Thyroid gland (tissue), 4 donors: ENCODE results near the gene MAPK1. TPM values are rescaled to one million over a fixed set of nuclear protein-coding genes. Genes with fewer than 3 reads are reported as not detected.
A peak's percentile ranks its signal among the peaks of the same experiment; 100 is the strongest.

Experiments used
- DNase-seq, 2 donors: peaks; one replicate each; pipeline ENCODE4 v3.0.0-alpha.2; 2019
- H3K27ac ChIP-seq, 3 donors: fragments of 200-600 bp; sonication (generic); 1 replicate in 2 of 3; 2 replicates in 1 of 3; pipeline ENCODE4 v1.5.1; 2016 to 2019; ENCODE audit warnings: mild to moderate bottlenecking in 1 of 3, moderate library complexity in 1 of 3
- H3K27me3 ChIP-seq: fragments of 200-600 bp; sonication (generic); one replicate; pipeline ENCODE4 v1.5.1; 2019
- H3K36me3 ChIP-seq, 2 donors: fragments of 200-600 bp; sonication (generic); one replicate each; pipeline ENCODE4 v1.5.1; 2016 to 2019
- H3K4me1 ChIP-seq, 2 donors: fragments of 200-600 bp; sonication (generic); one replicate each; pipeline ENCODE4 v1.5.1; 2017 to 2019
- H3K4me3 ChIP-seq, 3 donors: fragments of 200-600 bp; sonication (generic); replicated peaks in 1 of 3; 1 replicate in 2 of 3; 2 replicates in 1 of 3; pipeline ENCODE4 v1.5.1; 2016; ENCODE audit warnings: mild to moderate bottlenecking in 1 of 3
- H3K9me3 ChIP-seq: fragments of 200-600 bp; sonication (generic); one replicate; pipeline ENCODE4 v1.5.1; 2017
- POLR2A ChIP-seq, 2 donors: fragments of 450-650 bp; IDR thresholded peaks; one replicate each; pipeline ENCODE4 v1.6.1; 2017; ENCODE audit warnings: antibody characterized with exemption in 2 of 2, mild to moderate bottlenecking in 2 of 2, moderate library complexity in 1 of 2
- WGBS, 2 donors: methylation state at CpG; one replicate each; pipeline ENCODE4 v1.1.5; 2017; 5-methylcytosine and 5-hydroxymethylcytosine counted together
- intact Hi-C: fragments of 100-400 bp; cut with DNase I; formaldehyde crosslinking; loops from one replicate; pipeline ENCODE4 v1.15.1; 2023
- total RNA-seq, 4 donors: library from RNA; depleted of rRNA; stranded (reverse); fragments of >200 nt; gene quantifications; one replicate each; pipeline ENCODE4 v1.2.3, GENCODE V29; 2016
- TF ChIP-seq, protein P1 (sequence below), 6 experiments: fragments of 200-600 bp in 3 of 6; fragments of 450-650 bp in 3 of 6; sonication (generic) in 3 of 6; IDR thresholded peaks; one replicate each; pipeline ENCODE4 v1.5.1; 2016 to 2019; ENCODE audit warnings: antibody characterized with exemption in 6 of 6, mild to moderate bottlenecking in 2 of 6, inconsistent platforms in 1 of 6, moderate library complexity in 1 of 6

MAPK1 gene
- total RNA-seq, 4 donors from 2014 or later = 83.1 to 145 (median 97.9) TPM

DNA sequence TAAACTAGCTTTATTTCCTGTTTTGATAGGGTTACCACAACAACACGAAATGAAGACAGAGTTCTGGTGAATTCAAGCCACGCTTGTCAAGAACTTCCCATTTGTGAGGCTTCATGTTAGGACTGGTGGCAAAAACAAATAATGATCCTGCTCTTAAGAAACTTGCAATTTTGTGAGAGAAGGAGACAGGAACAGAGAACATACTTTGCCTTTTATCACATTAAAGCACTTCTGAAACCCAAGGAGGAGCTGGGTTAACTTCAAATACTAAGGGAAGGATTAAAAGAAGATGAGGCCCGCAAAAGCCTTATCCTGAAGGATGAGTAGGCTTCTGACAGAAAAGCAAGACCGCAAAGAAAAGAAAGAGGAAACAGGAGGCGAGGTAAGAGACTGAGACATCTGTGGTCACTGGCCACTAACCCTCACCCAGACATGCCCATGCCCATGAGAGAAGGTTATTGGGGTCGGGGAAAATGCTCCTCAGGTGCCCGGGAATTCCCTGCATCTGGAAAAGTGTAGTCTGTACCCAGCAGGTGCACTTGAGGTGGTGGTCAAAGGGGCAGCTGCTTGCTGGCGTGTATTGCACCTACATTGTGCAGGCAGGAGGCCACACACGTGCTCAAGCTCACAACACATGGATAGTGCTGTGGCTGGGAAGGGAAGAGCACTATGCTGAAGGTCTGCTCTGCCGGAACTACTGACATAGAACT lies 50.5 kb downstream of the MAPK1 start:
- Histone ChIP-seq H3K36me3 (no peaks in the 10 kb centered on the region), H3K4me3 (no peak overlapping the region), H3K4me1 (peaks cover 18 to 40% of the 10 kb centered on the region in 2 donors), H3K9me3 (no peaks in the 10 kb centered on the region), H3K27me3 (no peaks in the 10 kb centered on the region), H3K27ac (peak overlapping the region; percentile 4 to 61 (median 20))
- 58 to 61% methylated on average over 10 of the region's 10 CpGs for WGBS, 2 donors
- DNase-seq = peak in 1 of 2 donors; percentile 16
- intact Hi-C loops = no loop called here
- no peak for TF ChIP-seq POLR2A (IDR thresholded peaks at IDR 0.05)
- TF ChIP-seq, protein P1, sequence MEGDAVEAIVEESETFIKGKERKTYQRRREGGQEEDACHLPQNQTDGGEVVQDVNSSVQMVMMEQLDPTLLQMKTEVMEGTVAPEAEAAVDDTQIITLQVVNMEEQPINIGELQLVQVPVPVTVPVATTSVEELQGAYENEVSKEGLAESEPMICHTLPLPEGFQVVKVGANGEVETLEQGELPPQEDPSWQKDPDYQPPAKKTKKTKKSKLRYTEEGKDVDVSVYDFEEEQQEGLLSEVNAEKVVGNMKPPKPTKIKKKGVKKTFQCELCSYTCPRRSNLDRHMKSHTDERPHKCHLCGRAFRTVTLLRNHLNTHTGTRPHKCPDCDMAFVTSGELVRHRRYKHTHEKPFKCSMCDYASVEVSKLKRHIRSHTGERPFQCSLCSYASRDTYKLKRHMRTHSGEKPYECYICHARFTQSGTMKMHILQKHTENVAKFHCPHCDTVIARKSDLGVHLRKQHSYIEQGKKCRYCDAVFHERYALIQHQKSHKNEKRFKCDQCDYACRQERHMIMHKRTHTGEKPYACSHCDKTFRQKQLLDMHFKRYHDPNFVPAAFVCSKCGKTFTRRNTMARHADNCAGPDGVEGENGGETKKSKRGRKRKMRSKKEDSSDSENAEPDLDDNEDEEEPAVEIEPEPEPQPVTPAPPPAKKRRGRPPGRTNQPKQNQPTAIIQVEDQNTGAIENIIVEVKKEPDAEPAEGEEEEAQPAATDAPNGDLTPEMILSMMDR (IDR thresholded peaks at IDR 0.05) = no peak

DNA sequence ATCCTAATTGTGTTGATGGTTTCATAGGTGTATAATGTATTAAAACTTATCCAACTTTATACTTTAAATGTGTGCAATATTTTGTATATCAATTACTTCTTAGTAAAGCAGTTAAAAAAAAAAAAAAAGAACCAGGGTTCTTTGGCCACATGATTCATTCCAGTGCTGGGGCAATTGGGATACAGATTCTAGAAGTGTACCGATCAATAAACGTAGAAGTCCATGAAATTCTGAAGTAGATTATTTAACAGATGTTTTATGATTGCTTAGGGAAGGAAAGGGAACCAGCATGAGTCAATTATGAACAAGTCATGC lies 51.0 kb downstream of the MAPK1 start:
- no peaks in the 10 kb centered on the region for H3K9me3 ChIP-seq
- intact Hi-C loops = no loop called here
- peaks cover 18 to 38% of the 10 kb centered on the region in 2 donors for H3K4me1 ChIP-seq
- TF ChIP-seq POLR2A (IDR thresholded peaks at IDR 0.05) = no peak
- TF ChIP-seq, protein P1 (IDR thresholded peaks at IDR 0.05) = no peak
- H3K36me3 ChIP-seq = no peaks in the 10 kb centered on the region
- H3K4me3 ChIP-seq = no peak overlapping the region
- DNase-seq = no peak
- 43 to 54% methylated on average over 2 of the region's 2 CpGs for WGBS, 2 donors
- H3K27me3 ChIP-seq = no peaks in the 10 kb centered on the region
- peak overlapping the region in 2 of 3 donors; percentile 20 to 61 for H3K27ac ChIP-seq

DNA sequence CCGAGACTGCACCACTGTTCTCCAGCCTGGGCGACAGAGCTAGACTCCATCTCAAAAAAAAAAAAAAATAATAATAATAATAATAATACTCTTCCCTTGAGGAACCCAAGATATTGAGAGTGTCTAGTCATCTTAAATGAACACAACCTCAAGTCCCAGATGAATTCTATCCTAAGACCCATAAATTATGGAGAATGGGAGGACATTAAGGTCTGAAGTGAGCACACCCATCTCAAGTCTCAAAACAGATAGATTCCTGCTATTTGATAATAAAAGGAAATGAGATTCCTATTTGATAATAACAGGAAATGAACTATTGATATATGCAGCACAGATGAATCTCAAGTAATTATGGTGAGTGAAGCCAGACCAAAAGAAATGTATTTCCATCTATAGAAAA lies 51.5 kb downstream of the MAPK1 start:
- no peaks in the 10 kb centered on the region for H3K27me3 ChIP-seq
- intact Hi-C loops = no loop called here
- peak overlapping the region in 2 of 3 donors; percentile 20 to 61 for H3K27ac ChIP-seq
- no peaks in the 10 kb centered on the region for H3K9me3 ChIP-seq
- no peak for TF ChIP-seq POLR2A (IDR thresholded peaks at IDR 0.05)
- TF ChIP-seq, protein P1 (IDR thresholded peaks at IDR 0.05) = no peak
- WGBS, 2 donors = 95 to 96% methylated on average over 2 of the region's 2 CpGs
- peaks cover 18 to 38% of the 10 kb centered on the region in 2 donors for H3K4me1 ChIP-seq
- H3K36me3 ChIP-seq = no peaks in the 10 kb centered on the region
- H3K4me3 ChIP-seq = no peak overlapping the region
- DNase-seq = no peak

DNA sequence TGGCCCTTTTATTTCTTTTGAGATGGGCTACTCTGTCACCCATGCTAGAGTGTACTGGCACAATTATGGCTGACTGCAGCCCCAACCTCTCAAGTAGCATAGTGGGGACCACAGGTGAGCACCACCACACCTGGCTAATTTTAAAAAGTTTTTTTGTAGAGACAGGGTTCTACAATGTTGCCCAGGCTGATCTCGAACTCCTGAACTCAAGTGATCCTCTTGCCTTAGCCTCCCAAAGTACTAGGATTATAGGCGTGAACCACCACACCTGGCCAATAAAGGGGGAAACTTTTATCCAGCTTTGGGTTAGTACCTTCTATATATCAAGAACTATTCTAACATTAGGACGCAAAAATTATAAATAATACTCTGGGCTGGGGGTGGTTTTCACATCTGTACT lies 52.1 kb downstream of the MAPK1 start:
- TF ChIP-seq, protein P1 (IDR thresholded peaks at IDR 0.05) = no peak
- TF ChIP-seq POLR2A (IDR thresholded peaks at IDR 0.05) = no peak
- Histone ChIP-seq H3K27ac (no peak overlapping the region), H3K27me3 (no peaks in the 10 kb centered on the region), H3K4me1 (peaks cover 18 to 38% of the 10 kb centered on the region in 2 donors), H3K9me3 (no peaks in the 10 kb centered on the region), H3K4me3 (no peak overlapping the region), H3K36me3 (no peaks in the 10 kb centered on the region)
- DNase-seq = no peak
- intact Hi-C loops = no loop called here
- WGBS, 2 donors = 99 to 100% methylated on average over 3 of the region's 3 CpGs

DNA sequence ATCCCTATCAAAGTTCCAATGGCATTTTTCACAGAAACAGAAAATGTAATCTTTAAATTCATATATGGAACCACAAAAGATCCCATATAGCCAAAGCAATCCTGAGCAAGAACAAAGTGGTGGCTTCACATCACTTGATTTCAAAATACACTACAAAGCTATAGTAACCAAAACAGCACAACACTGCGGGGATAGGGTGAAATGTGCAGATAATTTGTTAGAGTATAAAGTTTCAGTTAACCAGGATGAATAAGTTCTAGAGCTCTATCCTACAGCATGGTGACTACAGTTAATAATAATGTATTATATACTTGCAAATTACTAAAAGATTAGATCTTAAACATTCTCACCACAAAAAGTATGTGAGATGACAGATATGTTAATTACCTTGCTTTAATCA lies 55.5 kb downstream of the MAPK1 start:
- peaks cover 29 to 36% of the 10 kb centered on the region in 2 donors for H3K4me1 ChIP-seq
- 94 to 96% methylated on average over 1 of the region's 1 CpG for WGBS, 2 donors
- TF ChIP-seq, protein P1 (IDR thresholded peaks at IDR 0.05) = no peak
- no peak for TF ChIP-seq POLR2A (IDR thresholded peaks at IDR 0.05)

More for the DNA sequence above, 55.5 kb downstream of the MAPK1 start:
- H3K36me3 ChIP-seq = peaks cover 0 to 1% of the 10 kb centered on the region in 2 donors
- no peak overlapping the region for H3K27ac ChIP-seq
- DNase-seq = no peak
- no peak overlapping the region for H3K4me3 ChIP-seq
- intact Hi-C loops = no loop called here
- H3K27me3 ChIP-seq = no peaks in the 10 kb centered on the region
- no peaks in the 10 kb centered on the region for H3K9me3 ChIP-seq
